ENCODE data around the gene TNFRSF6B. TPM values are rescaled to one million over a fixed set of nuclear protein-coding genes. Genes with fewer than 3 reads are reported as not detected.

The TNFRSF6B gene
- total RNA-seq, 3 donors from 2014 or later (not counting 1 experiment from before 2014, with no cell fraction given), result not detected

GRCh38 chr20:63690003-63690897 is 6.2 kb upstream of the TNFRSF6B start:
- Mint-ChIP-seq H3K36me3 (no peaks in the 10 kb centered on the region), H3K27ac (no peak overlapping the region), H3K4me1 (peaks cover 0 to 14% of the 10 kb centered on the region in 2 donors), H3K9me3 (no peaks in the 10 kb centered on the region), H3K27me3 (ENCODE audit: low read depth in 2 of 2) (no peaks in the 10 kb centered on the region), H3K4me3 (no peak overlapping the region)
- 92% methylated on average over 40 of the region's 40 CpGs for WGBS (ENCODE audit: insufficient coverage)
- no peak overlapping the region for H3K27ac ChIP-seq (ENCODE audit: low read length)
- no peak for ATAC-seq
- H3K36me3 ChIP-seq (ENCODE audit: control insufficient read depth, insufficient read depth, low read length), result peaks cover 5% of the 10 kb centered on the region
- intact Hi-C loops (cut with micrococcal nuclease), result no loop called here
- no peak overlapping the region for H3K4me3 ChIP-seq (ENCODE audit: low read length)
- no peak for DNase-seq
- H3K9me3 ChIP-seq (ENCODE audit: control insufficient read depth, insufficient read depth, low read length), result no peaks in the 10 kb centered on the region
- H3K4me1 ChIP-seq (ENCODE audit: control insufficient read depth, insufficient read depth, low read length), result peaks cover 35% of the 10 kb centered on the region
- TF ChIP-seq CTCF (IDR thresholded peaks at IDR 0.05), result no peak
- no peaks in the 10 kb centered on the region for H3K27me3 ChIP-seq (ENCODE audit: control insufficient read depth, insufficient read depth, low read length)

GRCh38 chr20:63690898-63691710 is 5.3 kb upstream of the TNFRSF6B start:
- Histone ChIP-seq H3K27me3 (ENCODE audit: control insufficient read depth, insufficient read depth, low read length) (no peaks in the 10 kb centered on the region), H3K4me3 (ENCODE audit: low read length) (no peak overlapping the region), H3K36me3 (ENCODE audit: control insufficient read depth, insufficient read depth, low read length) (peaks cover 5% of the 10 kb centered on the region), H3K9me3 (ENCODE audit: control insufficient read depth, insufficient read depth, low read length) (no peaks in the 10 kb centered on the region), H3K4me1 (ENCODE audit: control insufficient read depth, insufficient read depth, low read length) (peaks cover 34% of the 10 kb centered on the region), H3K27ac (ENCODE audit: low read length) (no peak overlapping the region)
- DNase-seq (no peak), ATAC-seq (no peak)
- no peak overlapping the region for H3K27ac Mint-ChIP-seq
- TF ChIP-seq CTCF (IDR thresholded peaks at IDR 0.05), result no peak
- H3K36me3 Mint-ChIP-seq, result no peaks in the 10 kb centered on the region
- WGBS (ENCODE audit: insufficient coverage), result 87% methylated on average over 24 of the region's 24 CpGs
- peaks cover 0 to 15% of the 10 kb centered on the region in 2 donors for H3K4me1 Mint-ChIP-seq
- H3K27me3 Mint-ChIP-seq (ENCODE audit: low read depth in 2 of 2), result no peaks in the 10 kb centered on the region
- H3K4me3 Mint-ChIP-seq, result no peak overlapping the region
- H3K9me3 Mint-ChIP-seq, result no peaks in the 10 kb centered on the region
- intact Hi-C loops (cut with micrococcal nuclease), result no loop called here

- ATAC-seq, result no peak
- H3K27ac Mint-ChIP-seq, result no peak overlapping the region
- H3K27me3 Mint-ChIP-seq (ENCODE audit: low read depth in 2 of 2), result no peaks in the 10 kb centered on the region
- Histone ChIP-seq H3K36me3 (ENCODE audit: control insufficient read depth, insufficient read depth, low read length) (peaks cover 5% of the 10 kb centered on the region), H3K27me3 (ENCODE audit: control insufficient read depth, insufficient read depth, low read length) (no peaks in the 10 kb centered on the region), H3K4me3 (ENCODE audit: low read length) (no peak overlapping the region), H3K9me3 (ENCODE audit: control insufficient read depth, insufficient read depth, low read length) (no peaks in the 10 kb centered on the region), H3K27ac (ENCODE audit: low read length) (no peak overlapping the region), H3K4me1 (ENCODE audit: control insufficient read depth, insufficient read depth, low read length) (peaks cover 34% of the 10 kb centered on the region)
- no peaks in the 10 kb centered on the region for H3K9me3 Mint-ChIP-seq
- TF ChIP-seq CTCF (IDR thresholded peaks at IDR 0.05), result no peak
- no peaks in the 10 kb centered on the region for H3K36me3 Mint-ChIP-seq
- DNase-seq, result no peak
- H3K4me3 Mint-ChIP-seq, result no peak overlapping the region
- 92% methylated on average over 21 of the region's 21 CpGs for WGBS (ENCODE audit: insufficient coverage)
- intact Hi-C loops (cut with micrococcal nuclease), result no loop called here
- peaks cover 0 to 21% of the 10 kb centered on the region in 2 donors for H3K4me1 Mint-ChIP-seq
Measured at GRCh38 chr20:63691711-63692435, 4.6 kb upstream of the TNFRSF6B start.

Data from natural killer cell (primary cell).